ENCODE measurements around the gene HRH3.

GRCh38 chr20:62216636-62217566 lies 3.2 kb downstream of the HRH3 start:
- no peak for TF ChIP-seq POLR2A (IDR thresholded peaks at IDR 0.05)
- TF ChIP-seq CTCF (IDR thresholded peaks at IDR 0.05 in 4 of 5, conservative IDR thresholded peaks at IDR 0.05 in 1 of 5) = no peak

Measured in gastrocnemius medialis (tissue), 4 donors.